Activated naive CD4-positive, alpha-beta T cell treated with Interleukin-2 at 50 U/mL for 16 hours (primary cell): ENCODE measurements around the gene NSF.
"Not testable (repeated sequence)": the region's sequence is repeated elsewhere in the genome, so short reads cannot be mapped to it uniquely, and the experiment has no call there.

Experiments
- DNase-seq: peaks from one replicate; pipeline ENCODE4 v3.0.0-alpha.2; 2020

The NSF gene

GRCh38 chr17:46759141-46759540 is 168.7 kb downstream of the NSF start:
- DNase-seq: no peak

GRCh38 chr17:46763416-46763815 is 172.9 kb downstream of the NSF start:
- DNase-seq: no peak

GRCh38 chr17:46764000-46764708 is 173.7 kb downstream of the NSF start:
- DNase-seq: no peak

- no peak for DNase-seq
Observed at GRCh38 chr17:46764709-46765401, 174.4 kb downstream of the NSF start.

GRCh38 chr17:46765453-46765852 is 175.0 kb downstream of the NSF start:
- DNase-seq: no peak

GRCh38 chr17:46766493-46767491 is 176.3 kb downstream of the NSF start:
- DNase-seq: no peak

- DNase-seq: no peak
Observed at GRCh38 chr17:46768540-46768870, 178.0 kb downstream of the NSF start.

GRCh38 chr17:46768896-46769295 is 178.4 kb downstream of the NSF start:
- DNase-seq: not testable (repeated sequence)

GRCh38 chr17:46769531-46770438 is 179.3 kb downstream of the NSF start:
- DNase-seq: no peak

- DNase-seq: no peak
Observed at GRCh38 chr17:46770439-46770817, 180.0 kb downstream of the NSF start.

- peak; percentile 24 for DNase-seq
Observed at GRCh38 chr17:46770818-46771560, 180.5 kb downstream of the NSF start.

GRCh38 chr17:46771561-46772474 is 181.3 kb downstream of the NSF start:
- DNase-seq: peak; percentile 16

GRCh38 chr17:46772475-46773220 is 182.2 kb downstream of the NSF start:
- no peak for DNase-seq

GRCh38 chr17:46773221-46773605 is 182.7 kb downstream of the NSF start:
- DNase-seq: no peak

- no peak for DNase-seq
Observed at GRCh38 chr17:46773676-46774075, 183.2 kb downstream of the NSF start.

GRCh38 chr17:46774108-46774737 is 183.8 kb downstream of the NSF start:
- no peak for DNase-seq

- DNase-seq: no peak
Observed at GRCh38 chr17:46776298-46777005, 186.0 kb downstream of the NSF start.
